Neural cell (in vitro differentiated cells): ENCODE measurements around the gene KRTAP4-7. TPM values are rescaled to one million over a fixed set of nuclear protein-coding genes. Genes with fewer than 3 reads are reported as not detected.
"Not testable (repeated sequence)": the region's sequence is repeated elsewhere in the genome, so short reads cannot be mapped to it uniquely, and the experiment has no call there.

ENCODE experiments used
- H2AFZ ChIP-seq: fragments of 200-600, 300-800 bp; sonication (generic), shearing (Covaris generic); 2 replicates; pipeline ENCODE4 v1.6.0; 2014; ENCODE audit warnings: low read depth, mild to moderate bottlenecking, antibody characterized with exemption, low read length, moderate library complexity
- H3F3A ChIP-seq: fragments of 200-600 bp; shearing (Covaris generic); 2 replicates; pipeline ENCODE4 v1.6.1; 2016; ENCODE audit warnings: mild to moderate bottlenecking, moderate library complexity, mixed read lengths, antibody characterized with exemption, low read length; ENCODE audit not compliant: insufficient read depth, poor library complexity, severe bottlenecking
- H3K27ac ChIP-seq: fragments of 200-600, 300-800 bp; sonication (generic), shearing (Covaris generic); 2 replicates; pipeline ENCODE4 v1.5.1; 2014; ENCODE audit warnings: mild to moderate bottlenecking, low read length, moderate library complexity
- H3K27me3 ChIP-seq: fragments of 300-800, 200-600 bp; sonication (generic), shearing (Covaris generic); 2 replicates; pipeline ENCODE4 v1.6.0; 2014; ENCODE audit warnings: mild to moderate bottlenecking, low read depth, low read length, moderate library complexity; ENCODE audit not compliant: insufficient read depth
- H3K36me3 ChIP-seq: fragments of 300-800, 200-600 bp; sonication (generic), shearing (Covaris generic); 2 replicates; pipeline ENCODE4 v1.5.1; 2014; ENCODE audit warnings: mild to moderate bottlenecking, antibody characterized with exemption, low read length, moderate library complexity; ENCODE audit not compliant: insufficient read depth
- H3K4me2 ChIP-seq: fragments of 300-800, 200-600 bp; sonication (generic), shearing (Covaris generic); 2 replicates; pipeline ENCODE4 v1.6.0; 2014; ENCODE audit warnings: mild to moderate bottlenecking, low read length
- H3K4me3 ChIP-seq: fragments of 300-800, 200-600 bp; sonication (generic), shearing (Covaris generic); 2 replicates; pipeline ENCODE4 v1.5.1; 2014; ENCODE audit warnings: mild to moderate bottlenecking, low read length, moderate library complexity
- H3K79me2 ChIP-seq: fragments of 200-600 bp; shearing (Covaris generic); replicated peaks from 2 replicates; pipeline ENCODE4 v1.6.0; 2014; ENCODE audit warnings: mild to moderate bottlenecking, low read length, moderate library complexity; ENCODE audit not compliant: insufficient read depth
- H3K9ac ChIP-seq: fragments of 300-800, 200-600 bp; sonication (generic), shearing (Covaris generic); 2 replicates; pipeline ENCODE4 v1.6.1; 2016; ENCODE audit warnings: mild to moderate bottlenecking, low read length, mixed read lengths
- H3K9me2 ChIP-seq: fragments of 200-600 bp; shearing (Covaris generic); 2 replicates; pipeline ENCODE4 v1.6.1; 2016; ENCODE audit warnings: mild to moderate bottlenecking, low read length, mixed read lengths; ENCODE audit not compliant: insufficient read depth
- H3K9me3 ChIP-seq: fragments of 200-600, 300-800 bp; sonication (generic), shearing (Covaris generic); 2 replicates; pipeline ENCODE4 v1.6.1; 2016; ENCODE audit warnings: mild to moderate bottlenecking, mixed run types, low read length, moderate library complexity, mixed read lengths
- H4K20me1 ChIP-seq: fragments of 200-600 bp; shearing (Covaris generic); 2 replicates; pipeline ENCODE4 v1.6.1; 2016; ENCODE audit warnings: mild to moderate bottlenecking, mixed run types; ENCODE audit not compliant: insufficient read depth
- CTCF ChIP-seq: fragments of 450-650 bp; IDR thresholded peaks from 2 replicates; pipeline ENCODE4 v1.5.1; 2014; ENCODE audit warnings: antibody characterized with exemption, mild to moderate bottlenecking, moderate library complexity; ENCODE audit not compliant: poor library complexity, severe bottlenecking
- EP300 ChIP-seq: fragments of 450-650 bp; conservative IDR thresholded peaks from 2 replicates; pipeline ENCODE4 v1.6.1; 2014; ENCODE audit warnings: antibody characterized with exemption, mild to moderate bottlenecking, moderate library complexity; ENCODE audit not compliant: poor library complexity, severe bottlenecking
- EZH2 ChIP-seq: fragments of 200-600, 300-800 bp; shearing (Covaris generic), sonication (generic); IDR thresholded peaks from 2 replicates; pipeline ENCODE4 v1.6.1; 2014; ENCODE audit warnings: antibody characterized with exemption, low read length, borderline replicate concordance, mild to moderate bottlenecking; ENCODE audit not compliant: insufficient read depth, poor library complexity, severe bottlenecking
- MXI1 ChIP-seq: fragments of 450-650 bp; conservative IDR thresholded peaks from 2 replicates; pipeline ENCODE4 v1.6.1; 2014; ENCODE audit warnings: antibody characterized with exemption, mild to moderate bottlenecking; ENCODE audit not compliant: poor library complexity, severe bottlenecking
- POLR2AphosphoS5 ChIP-seq: IDR thresholded peaks from 2 replicates; pipeline ENCODE4 v1.6.1; 2012
- RAD21 ChIP-seq: fragments of 450-650 bp; conservative IDR thresholded peaks from 2 replicates; pipeline ENCODE4 v1.6.1; 2014; ENCODE audit warnings: antibody characterized with exemption, mild to moderate bottlenecking, moderate library complexity
- REST ChIP-seq: IDR thresholded peaks from 2 replicates; pipeline ENCODE4 v1.6.1; 2012; ENCODE audit warnings: borderline replicate concordance
- SMC3 ChIP-seq: fragments of 450-650 bp; conservative IDR thresholded peaks from 2 replicates; pipeline ENCODE4 v1.6.1; 2014; ENCODE audit warnings: antibody characterized with exemption, mild to moderate bottlenecking, moderate library complexity; ENCODE audit not compliant: poor library complexity
- TAF1 ChIP-seq: IDR thresholded peaks from 2 replicates; pipeline ENCODE4 v1.6.1; 2012; ENCODE audit warnings: low read depth
- polyA plus RNA-seq: library from polyadenylated mRNA; depleted of rRNA; stranded (reverse); fragments of >200 nt; gene quantifications from 2 replicates; pipeline ENCODE4 v1.2.3, GENCODE V29; 2014

The KRTAP4-7 gene
- polyA plus RNA-seq, 1 donor from 2014 or later: not detected

DNA sequence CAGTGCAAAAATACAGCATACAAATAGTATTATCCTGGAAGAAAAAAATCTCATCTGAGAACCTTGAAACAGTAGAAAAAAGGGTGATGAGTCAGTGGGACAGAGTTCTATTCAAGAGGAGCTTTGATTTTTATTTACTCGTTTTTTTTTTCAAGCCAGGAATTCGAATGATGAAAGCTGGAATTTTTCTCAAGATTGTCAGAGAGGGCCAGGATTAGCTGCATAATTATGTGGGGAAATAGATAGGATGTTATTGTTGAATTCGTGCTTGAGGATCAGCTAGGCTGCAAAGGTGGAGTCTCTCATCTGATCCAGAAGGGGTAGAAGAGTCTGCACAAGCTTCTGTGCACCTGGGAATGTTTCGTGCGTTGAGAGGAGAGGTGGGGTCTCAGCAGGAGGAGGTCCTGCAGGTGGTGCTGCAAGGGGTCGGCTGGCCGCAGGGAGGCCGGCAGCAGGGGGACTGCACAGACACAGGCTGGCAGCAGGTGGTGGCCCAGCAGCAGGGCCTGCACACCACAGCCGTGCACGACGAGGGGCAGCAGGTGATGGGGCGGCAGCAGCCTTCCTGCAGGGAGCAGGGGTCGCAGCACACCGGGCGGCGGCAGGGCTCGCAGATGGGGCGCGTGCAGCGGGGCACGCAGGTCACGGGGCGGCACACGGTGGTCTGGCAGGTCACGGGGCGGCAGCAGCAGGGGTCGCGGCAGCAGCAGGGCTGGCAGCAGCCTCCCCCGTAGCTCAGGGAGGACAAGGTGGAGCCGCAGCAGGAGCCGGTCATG is 24.5 kb upstream of the KRTAP4-7 start:
- not testable (repeated sequence) for H3K36me3 ChIP-seq, H2AFZ ChIP-seq, H3K9me3 ChIP-seq, H3K27ac ChIP-seq, H3K79me2 ChIP-seq, H3K27me3 ChIP-seq, H3K4me3 ChIP-seq, H3F3A ChIP-seq, H4K20me1 ChIP-seq, H3K9me2 ChIP-seq, H3K9ac ChIP-seq, H3K4me2 ChIP-seq

GRCh38 chr17:41060052-41060604 is 23.8 kb upstream of the KRTAP4-7 start, which contains the start of gene KRTAP2-3:
TSS of gene KRTAP2-3 (minus strand) at chr17:41060114. CDS start at chr17:41060050, 64 bp downstream.
- Histone ChIP-seq H3K79me2 (no peaks in the 10 kb centered on the region), H3K9me2 (no peaks in the 10 kb centered on the region), H3K27ac (no peak within 1 kb of the TSS), H4K20me1 (no peaks in the 10 kb centered on the region), H2AFZ (no peak within 1 kb of the TSS), H3K4me2 (no peak within 1 kb of the TSS), H3K9ac (no peak within 1 kb of the TSS), H3K27me3 (no peaks in the 10 kb centered on the region), H3F3A (no peaks in the 10 kb centered on the region), H3K36me3 (no peaks in the 10 kb centered on the region), H3K9me3 (no peaks in the 10 kb centered on the region), H3K4me3 (no peak within 1 kb of the TSS)
- no peak for TF ChIP-seq RAD21
- no peak for TF ChIP-seq POLR2AphosphoS5
- TF ChIP-seq EP300: no peak
- TF ChIP-seq TAF1: no peak
- TF ChIP-seq MXI1: no peak
- TF ChIP-seq CTCF: no peak
- no peak for TF ChIP-seq REST
- no peak for TF ChIP-seq EZH2
- no peak for TF ChIP-seq SMC3
